Ovary (tissue), 3 donors: ENCODE measurements around the gene MANSC1.

ENCODE experiments used
- POLR2A ChIP-seq: fragments of 450-650 bp; IDR thresholded peaks from one replicate; pipeline ENCODE4 v1.6.1; 2017; ENCODE audit warnings: antibody characterized with exemption, mild to moderate bottlenecking, moderate library complexity
- TF ChIP-seq, protein P1 (sequence below), 3 donors: fragments of 450-650 bp in 2 of 3; fragments of 200-600 bp in 1 of 3; IDR thresholded peaks; one replicate each; pipeline versions ENCODE4 v1.5.1 to v1.8.0; 2016 to 2022; ENCODE audit warnings: antibody characterized with exemption in 3 of 3, mild to moderate bottlenecking in 1 of 3
- donor health status: DM: no; HTN: no; CAD: no.

GRCh38 chr12:12290206-12290605 lies 59.8 kb downstream of the MANSC1 start:
- TF ChIP-seq, protein P1, sequence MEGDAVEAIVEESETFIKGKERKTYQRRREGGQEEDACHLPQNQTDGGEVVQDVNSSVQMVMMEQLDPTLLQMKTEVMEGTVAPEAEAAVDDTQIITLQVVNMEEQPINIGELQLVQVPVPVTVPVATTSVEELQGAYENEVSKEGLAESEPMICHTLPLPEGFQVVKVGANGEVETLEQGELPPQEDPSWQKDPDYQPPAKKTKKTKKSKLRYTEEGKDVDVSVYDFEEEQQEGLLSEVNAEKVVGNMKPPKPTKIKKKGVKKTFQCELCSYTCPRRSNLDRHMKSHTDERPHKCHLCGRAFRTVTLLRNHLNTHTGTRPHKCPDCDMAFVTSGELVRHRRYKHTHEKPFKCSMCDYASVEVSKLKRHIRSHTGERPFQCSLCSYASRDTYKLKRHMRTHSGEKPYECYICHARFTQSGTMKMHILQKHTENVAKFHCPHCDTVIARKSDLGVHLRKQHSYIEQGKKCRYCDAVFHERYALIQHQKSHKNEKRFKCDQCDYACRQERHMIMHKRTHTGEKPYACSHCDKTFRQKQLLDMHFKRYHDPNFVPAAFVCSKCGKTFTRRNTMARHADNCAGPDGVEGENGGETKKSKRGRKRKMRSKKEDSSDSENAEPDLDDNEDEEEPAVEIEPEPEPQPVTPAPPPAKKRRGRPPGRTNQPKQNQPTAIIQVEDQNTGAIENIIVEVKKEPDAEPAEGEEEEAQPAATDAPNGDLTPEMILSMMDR (IDR thresholded peaks at IDR 0.05), result no peak
- TF ChIP-seq POLR2A, result no peak
